ENCODE data around the gene TOB2. TPM values are rescaled to one million over a fixed set of nuclear protein-coding genes. Genes with fewer than 3 reads are reported as not detected.

Gene TOB2, protein sequence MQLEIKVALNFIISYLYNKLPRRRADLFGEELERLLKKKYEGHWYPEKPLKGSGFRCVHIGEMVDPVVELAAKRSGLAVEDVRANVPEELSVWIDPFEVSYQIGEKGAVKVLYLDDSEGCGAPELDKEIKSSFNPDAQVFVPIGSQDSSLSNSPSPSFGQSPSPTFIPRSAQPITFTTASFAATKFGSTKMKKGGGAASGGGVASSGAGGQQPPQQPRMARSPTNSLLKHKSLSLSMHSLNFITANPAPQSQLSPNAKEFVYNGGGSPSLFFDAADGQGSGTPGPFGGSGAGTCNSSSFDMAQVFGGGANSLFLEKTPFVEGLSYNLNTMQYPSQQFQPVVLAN
- total RNA-seq (10 to 100 TPM; 30.8 to 44.0 TPM), total RNA-seq (47.7 to 154 reads per million in 2 donors)

DNA sequence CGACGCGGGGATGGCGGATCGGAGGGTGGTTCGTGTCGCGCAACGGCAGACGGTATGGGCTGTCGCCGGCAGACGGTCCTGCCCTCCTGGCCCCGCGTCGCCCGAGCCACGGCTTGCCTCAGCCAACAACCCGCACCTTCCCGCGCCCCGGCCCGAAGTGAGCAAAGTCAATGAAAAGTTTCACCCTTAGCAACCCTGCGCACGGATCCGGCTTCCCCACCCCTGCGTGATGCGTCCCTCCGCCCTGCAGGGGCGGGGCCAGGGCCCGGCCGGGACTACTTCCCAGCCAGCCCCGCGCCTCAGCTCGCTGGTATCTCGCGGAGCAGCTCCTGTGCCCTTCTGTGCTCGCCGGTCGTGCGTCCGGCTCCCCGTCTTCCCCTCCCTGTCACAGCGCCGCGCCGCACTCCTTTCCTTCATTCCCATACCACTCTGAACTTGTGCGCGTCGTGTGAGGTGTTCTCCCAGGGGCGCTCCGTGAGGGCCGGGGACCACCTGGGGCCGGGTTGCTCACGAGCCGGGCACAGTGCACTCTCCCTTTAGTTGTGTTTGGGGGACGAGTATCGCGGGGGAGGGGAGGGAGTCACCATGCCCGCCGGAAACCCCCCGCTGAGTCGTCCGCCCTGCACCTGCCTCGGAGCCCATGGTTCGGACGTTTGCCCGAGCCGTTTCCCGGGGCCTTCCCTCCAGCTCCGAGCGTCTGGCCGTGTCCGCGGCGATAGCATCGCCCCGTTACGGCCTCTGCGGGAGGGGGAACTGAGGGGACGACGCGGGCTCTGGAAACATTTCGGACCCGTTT is at the start of gene TOB2:
Gene TOB2, minus strand, starts transcription at position 163 of the 796 bp plus-strand sequence. CDS start 9,456 bp downstream, outside the sequence.
- H3K4me1 Mint-ChIP-seq: peaks cover 34% of the 10 kb centered on the region
- no peaks in the 10 kb centered on the region for H3K27me3 Mint-ChIP-seq
- ATAC-seq (peak; percentile 63), DNase-seq (peak; percentile 89 to 94 (median 92))
- H3K36me3 Mint-ChIP-seq (ENCODE audit: low read depth): peaks cover 2% of the 10 kb centered on the region
- H3K4me3 Mint-ChIP-seq: peak within 1 kb of the TSS; percentile 97
- H3K9me3 ChIP-seq (ENCODE audit: control insufficient read depth, low read length, poor library complexity, severe bottlenecking): no peaks in the 10 kb centered on the region
- H3K27ac Mint-ChIP-seq: peak within 1 kb of the TSS; percentile 93

DNA sequence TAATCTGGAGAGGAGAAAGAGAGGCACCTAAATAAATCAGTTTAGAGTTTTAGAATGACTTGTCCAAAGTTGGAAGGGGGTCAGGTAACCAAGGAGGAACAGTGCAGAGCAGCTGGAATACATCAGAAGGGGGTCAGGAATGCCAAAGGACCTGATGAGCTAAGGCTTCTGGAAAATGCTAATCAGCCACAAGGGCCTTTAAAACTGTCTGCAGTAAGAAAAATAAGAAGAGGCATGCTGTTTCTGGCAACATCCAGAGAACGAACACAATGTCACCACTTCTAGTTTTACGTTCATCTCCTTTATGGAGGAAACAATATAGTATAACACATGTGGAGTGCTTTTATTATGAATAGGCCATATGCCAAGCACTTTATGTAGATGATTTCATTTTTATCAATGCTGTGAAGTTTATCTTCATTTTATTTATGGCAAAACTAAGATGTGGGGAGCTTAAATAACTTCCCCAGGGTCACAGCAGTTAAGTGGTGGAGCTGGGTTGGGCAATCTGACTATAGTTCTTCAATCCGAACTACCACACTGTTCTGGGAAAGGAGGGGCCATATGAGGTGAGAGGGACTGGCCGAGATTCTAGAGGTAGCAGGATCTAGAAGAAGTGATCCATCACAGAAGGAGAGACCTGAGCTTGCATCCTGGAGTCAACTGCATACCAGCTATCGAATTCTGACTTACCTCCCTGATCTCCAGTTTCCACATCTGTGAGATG is 44.9 kb upstream of the TOB2 start:
- no peak overlapping the region for H3K4me3 Mint-ChIP-seq
- peaks cover 23% of the 10 kb centered on the region for H3K4me1 Mint-ChIP-seq
- H3K27me3 Mint-ChIP-seq: no peaks in the 10 kb centered on the region
- DNase-seq (no peak), ATAC-seq (no peak)
- no peak overlapping the region for H3K27ac Mint-ChIP-seq
- H3K36me3 Mint-ChIP-seq (ENCODE audit: low read depth): peaks cover 2% of the 10 kb centered on the region
- no peaks in the 10 kb centered on the region for H3K9me3 ChIP-seq (ENCODE audit: control insufficient read depth, low read length, poor library complexity, severe bottlenecking)

DNA sequence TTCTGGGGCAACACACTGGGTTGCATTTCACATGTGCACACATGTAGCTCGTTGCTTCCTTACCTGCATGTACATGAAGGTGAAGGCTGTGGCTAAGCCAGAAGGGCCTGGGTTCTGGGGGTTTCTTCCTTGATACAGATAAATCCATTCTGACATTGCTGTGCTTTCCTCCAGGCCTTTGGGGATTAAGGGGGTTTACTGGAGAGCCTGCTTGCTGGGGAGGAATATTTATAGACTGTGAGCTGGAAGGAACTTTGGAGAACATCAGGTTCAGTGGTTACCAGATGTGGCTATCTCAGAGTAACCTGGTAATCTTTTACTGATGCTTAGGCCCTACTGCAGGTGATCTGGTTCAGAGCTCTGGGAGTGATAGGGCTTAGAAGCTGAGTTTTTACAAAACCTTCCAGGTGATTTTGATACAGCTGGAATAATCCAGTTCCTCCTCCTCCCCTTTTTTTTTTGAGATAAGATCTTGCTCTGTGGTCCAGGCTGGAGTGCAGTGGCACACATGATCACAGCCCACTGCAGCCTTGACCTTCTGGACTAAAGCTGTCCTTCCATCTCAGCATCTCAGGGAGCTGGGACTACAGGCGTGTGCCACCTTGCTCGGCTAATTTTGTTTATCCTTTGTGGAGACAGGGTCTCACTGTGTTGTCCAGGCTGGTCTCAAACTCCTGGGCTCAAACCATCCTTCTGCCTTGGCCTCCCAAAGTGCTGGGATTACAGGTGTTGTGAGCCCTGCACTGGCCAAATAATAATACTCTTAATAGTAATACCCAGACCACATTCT is 42.2 kb upstream of the TOB2 start:
- H3K9me3 ChIP-seq (ENCODE audit: control insufficient read depth, low read length, poor library complexity, severe bottlenecking): no peaks in the 10 kb centered on the region

DNA sequence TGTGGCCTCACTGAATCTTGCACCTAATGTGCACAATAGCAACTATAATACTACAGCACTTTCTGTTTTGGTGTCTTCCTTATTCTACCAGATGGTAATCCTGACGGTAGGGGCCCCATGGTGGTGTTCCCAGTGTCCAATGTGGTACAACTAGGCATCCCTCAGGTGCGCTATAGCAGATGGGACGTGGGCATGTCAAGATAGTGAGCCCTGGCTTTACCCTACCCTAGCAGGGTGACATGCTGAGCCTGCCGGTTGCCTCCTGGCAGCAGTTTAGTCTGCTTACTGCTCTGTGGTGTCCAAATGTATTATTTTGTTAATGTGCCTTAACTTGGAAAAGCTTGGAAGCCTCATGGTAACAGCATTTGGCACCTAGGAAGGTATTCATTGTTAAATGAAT is 41.5 kb upstream of the TOB2 start:
- H3K36me3 Mint-ChIP-seq (ENCODE audit: low read depth): peaks cover 2% of the 10 kb centered on the region
- H3K27me3 Mint-ChIP-seq: no peaks in the 10 kb centered on the region
- ATAC-seq: no peak
- peak overlapping the region; percentile 62 for H3K27ac Mint-ChIP-seq
- peaks cover 34% of the 10 kb centered on the region for H3K4me1 Mint-ChIP-seq
- no peak for DNase-seq
- H3K9me3 ChIP-seq (ENCODE audit: control insufficient read depth, low read length, poor library complexity, severe bottlenecking): no peaks in the 10 kb centered on the region
- no peak overlapping the region for H3K4me3 Mint-ChIP-seq

More for the DNA sequence above, 42.2 kb upstream of the TOB2 start:
- no peak overlapping the region for H3K4me3 Mint-ChIP-seq
- peaks cover 2% of the 10 kb centered on the region for H3K36me3 Mint-ChIP-seq (ENCODE audit: low read depth)
- H3K27ac Mint-ChIP-seq: peak overlapping the region; percentile 62
- ATAC-seq: no peak
- peaks cover 32% of the 10 kb centered on the region for H3K4me1 Mint-ChIP-seq
- no peak for DNase-seq
- H3K27me3 Mint-ChIP-seq: no peaks in the 10 kb centered on the region

DNA sequence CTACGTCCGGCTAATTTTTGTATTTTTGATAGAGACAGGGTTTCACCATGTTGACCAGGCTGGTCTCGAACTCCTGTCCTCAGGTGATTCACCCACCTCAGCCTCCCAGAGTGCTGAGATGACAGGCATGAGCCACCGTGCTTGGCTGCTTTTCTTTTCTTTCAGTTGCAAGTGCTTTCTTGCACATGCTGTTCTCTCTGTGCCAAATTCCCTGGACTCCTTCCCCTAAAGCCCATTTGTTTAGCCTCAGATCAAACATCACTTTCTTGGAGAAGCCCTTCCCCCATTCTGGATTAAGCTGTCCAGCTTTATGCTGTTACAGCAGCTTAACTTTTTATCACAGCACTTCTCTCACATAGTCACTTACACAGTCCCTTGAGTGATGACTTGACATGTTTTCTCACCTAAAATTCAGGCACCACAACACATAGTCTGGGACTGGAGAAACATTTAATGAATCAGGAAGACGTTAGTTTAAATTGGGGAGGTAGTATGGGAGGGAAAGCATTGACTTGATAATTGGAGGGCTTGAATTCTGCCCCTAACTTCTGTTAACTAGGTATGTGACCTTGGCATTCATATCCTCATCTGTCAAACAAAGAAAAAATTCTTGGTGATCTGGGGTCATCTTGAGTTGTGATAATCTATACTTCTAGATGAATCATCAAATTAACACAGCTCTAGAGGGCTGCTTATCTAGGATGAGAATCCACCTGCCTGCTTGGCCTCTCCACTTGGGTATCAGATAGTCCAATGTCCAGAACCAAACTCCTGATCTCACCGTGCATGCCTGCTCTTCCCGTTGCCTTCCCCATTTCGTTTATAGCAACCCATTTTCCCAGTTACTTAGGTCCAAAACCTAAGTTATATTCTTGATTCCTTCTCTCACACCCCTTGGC is 40.7 kb upstream of the TOB2 start:
- Mint-ChIP-seq H3K4me3 (peak overlapping the region; percentile 51), H3K36me3 (ENCODE audit: low read depth) (peaks cover 2% of the 10 kb centered on the region), H3K27me3 (no peaks in the 10 kb centered on the region), H3K4me1 (peaks cover 41% of the 10 kb centered on the region), H3K27ac (peak overlapping the region; percentile 62)
- DNase-seq: no peak
- ATAC-seq: no peak
- no peaks in the 10 kb centered on the region for H3K9me3 ChIP-seq (ENCODE audit: control insufficient read depth, low read length, poor library complexity, severe bottlenecking)

DNA sequence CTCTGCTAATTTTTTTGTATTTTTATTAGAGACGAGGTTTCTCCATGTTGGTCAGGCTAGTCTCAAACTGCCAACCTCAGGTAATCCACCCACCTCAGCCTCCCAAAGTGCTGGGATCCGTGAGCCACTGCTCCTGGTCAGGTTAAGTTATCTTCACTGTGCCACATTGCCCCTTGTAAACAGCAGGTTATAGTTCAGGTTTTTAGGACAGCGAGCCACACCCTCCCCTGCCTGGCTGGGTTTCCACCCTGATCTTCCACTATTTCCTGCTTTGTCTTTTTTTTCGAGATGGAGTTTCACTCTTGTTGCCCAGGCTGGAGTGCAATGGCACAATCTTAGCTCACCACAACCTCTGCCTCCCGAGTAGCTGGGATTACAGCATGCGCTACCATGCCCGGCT is 38.4 kb upstream of the TOB2 start:
- no peaks in the 10 kb centered on the region for H3K9me3 ChIP-seq (ENCODE audit: control insufficient read depth, low read length, poor library complexity, severe bottlenecking)
- no peak for DNase-seq
- Mint-ChIP-seq H3K4me3 (no peak overlapping the region), H3K4me1 (peaks cover 38% of the 10 kb centered on the region), H3K36me3 (ENCODE audit: low read depth) (peaks cover 2% of the 10 kb centered on the region), H3K27me3 (no peaks in the 10 kb centered on the region), H3K27ac (peak overlapping the region; percentile 82)
- ATAC-seq: no peak

DNA sequence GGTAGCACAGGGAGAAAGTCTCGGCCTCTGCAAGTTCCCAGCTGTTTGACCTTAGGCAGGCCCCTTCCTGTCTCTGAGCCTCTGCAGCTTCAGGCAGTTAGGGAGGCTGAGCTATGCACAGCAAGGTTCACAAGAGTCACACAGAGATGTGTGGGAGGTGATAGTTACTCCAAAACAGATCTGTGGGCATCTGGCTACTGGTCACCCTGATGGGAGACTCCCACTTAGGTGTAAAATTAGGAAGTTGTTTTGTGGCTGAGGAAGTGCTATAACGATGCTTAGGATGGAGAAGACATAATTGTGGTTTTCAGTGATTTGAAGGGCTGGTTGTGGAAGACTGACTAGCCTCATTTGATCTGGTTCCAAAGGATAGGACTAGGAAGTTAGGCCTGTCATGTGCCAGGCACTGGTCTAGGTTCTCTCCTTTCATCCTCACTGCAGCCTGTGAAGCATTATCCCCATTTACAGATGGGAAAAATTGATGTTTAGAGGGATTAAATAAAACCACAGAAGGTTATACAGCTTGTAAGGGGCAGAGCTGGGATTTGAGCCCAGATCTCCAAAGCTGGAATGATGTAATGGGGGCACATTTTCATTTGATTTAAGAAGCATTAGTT is 35.8 kb upstream of the TOB2 start:
- peaks cover 31% of the 10 kb centered on the region for H3K4me1 Mint-ChIP-seq
- no peak overlapping the region for H3K27ac Mint-ChIP-seq
- ATAC-seq: no peak
- DNase-seq: no peak
- no peaks in the 10 kb centered on the region for H3K36me3 Mint-ChIP-seq (ENCODE audit: low read depth)
- no peaks in the 10 kb centered on the region for H3K9me3 ChIP-seq (ENCODE audit: control insufficient read depth, low read length, poor library complexity, severe bottlenecking)
- H3K4me3 Mint-ChIP-seq: peak overlapping the region; percentile 12
- H3K27me3 Mint-ChIP-seq: no peaks in the 10 kb centered on the region

DNA sequence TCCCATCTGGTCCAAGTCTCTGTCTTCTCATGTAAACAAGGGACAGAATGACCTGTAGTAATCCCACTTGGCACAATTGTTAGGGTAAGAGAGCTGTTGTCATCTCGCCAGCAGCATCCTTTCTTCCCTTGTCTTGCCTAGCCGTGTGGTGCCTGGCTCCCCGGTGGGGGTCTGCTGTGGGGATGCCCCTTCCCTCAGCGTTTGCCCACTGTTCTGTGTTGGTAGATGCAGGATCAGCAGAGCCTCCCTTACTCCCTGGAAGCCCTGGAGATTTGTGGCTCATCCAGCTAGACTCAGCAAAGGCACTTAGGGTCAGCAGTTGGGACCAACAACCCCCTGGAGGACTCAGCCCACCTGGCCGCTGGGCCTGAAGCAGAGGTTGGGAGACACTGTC is 35.3 kb upstream of the TOB2 start:
- no peaks in the 10 kb centered on the region for H3K27me3 Mint-ChIP-seq
- DNase-seq: no peak
- no peaks in the 10 kb centered on the region for H3K36me3 Mint-ChIP-seq (ENCODE audit: low read depth)
- H3K4me3 Mint-ChIP-seq: no peak overlapping the region
- no peak for ATAC-seq
- H3K9me3 ChIP-seq (ENCODE audit: control insufficient read depth, low read length, poor library complexity, severe bottlenecking): no peaks in the 10 kb centered on the region
- H3K4me1 Mint-ChIP-seq: peaks cover 27% of the 10 kb centered on the region
- H3K27ac Mint-ChIP-seq: no peak overlapping the region

DNA sequence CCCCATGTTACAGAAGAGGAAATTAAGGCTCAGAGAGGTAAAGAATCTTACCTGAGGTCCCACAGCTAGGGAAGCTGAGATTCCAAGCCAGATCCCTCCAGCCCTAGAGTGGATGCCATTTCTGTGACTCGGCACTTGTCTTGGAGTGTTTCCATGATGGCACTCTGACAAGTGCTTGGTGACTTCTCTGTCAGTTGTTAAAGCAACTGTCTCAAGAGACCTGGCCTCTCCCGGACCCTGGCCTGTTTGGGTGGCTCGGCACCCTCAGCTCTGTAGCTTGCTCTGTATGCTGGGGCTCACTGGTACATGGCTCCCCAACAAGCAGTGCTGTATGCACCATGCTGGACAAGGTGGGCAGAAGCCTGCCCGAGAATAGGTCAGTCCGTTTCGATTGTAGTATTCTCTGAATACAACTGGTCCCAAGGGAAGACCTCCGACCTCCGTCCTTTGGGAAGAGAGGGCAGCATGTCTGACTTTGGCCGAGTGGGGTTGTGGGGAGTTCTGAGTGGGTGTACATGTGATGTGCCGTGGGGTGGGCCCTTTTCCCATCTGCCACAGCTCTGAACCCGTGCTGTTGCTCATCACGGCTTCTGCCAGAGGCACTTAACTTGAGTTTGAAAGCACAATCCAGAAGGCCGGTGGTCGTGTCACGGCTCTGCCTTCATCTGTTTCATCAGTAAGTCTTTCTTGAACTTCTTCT is 34.7 kb upstream of the TOB2 start:
- Mint-ChIP-seq H3K4me1 (peaks cover 24% of the 10 kb centered on the region), H3K27ac (no peak overlapping the region), H3K4me3 (no peak overlapping the region), H3K36me3 (ENCODE audit: low read depth) (no peaks in the 10 kb centered on the region), H3K27me3 (no peaks in the 10 kb centered on the region)
- no peak for ATAC-seq
- no peaks in the 10 kb centered on the region for H3K9me3 ChIP-seq (ENCODE audit: control insufficient read depth, low read length, poor library complexity, severe bottlenecking)
- no peak for DNase-seq

DNA sequence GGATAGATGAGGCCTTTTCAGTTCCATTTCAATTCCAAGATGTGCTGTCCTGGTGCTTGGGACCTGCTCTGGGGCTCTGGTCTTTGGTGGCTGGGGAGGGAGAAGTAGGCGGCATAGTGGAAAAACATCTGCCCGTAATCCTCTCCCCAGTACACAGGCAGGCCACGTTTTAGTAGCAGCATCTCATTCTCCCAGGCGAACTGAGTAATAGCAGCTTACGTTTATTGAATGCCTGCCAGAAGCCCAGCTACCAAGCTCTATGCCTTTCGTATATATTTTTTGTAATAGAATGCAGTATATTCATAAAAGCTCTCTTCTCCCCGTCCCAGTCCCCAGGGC is 33.8 kb upstream of the TOB2 start:
- Mint-ChIP-seq H3K27ac (peak overlapping the region; percentile 37), H3K4me3 (no peak overlapping the region), H3K27me3 (no peaks in the 10 kb centered on the region), H3K4me1 (peaks cover 20% of the 10 kb centered on the region), H3K36me3 (ENCODE audit: low read depth) (no peaks in the 10 kb centered on the region)
- DNase-seq: no peak
- no peak for ATAC-seq
- H3K9me3 ChIP-seq (ENCODE audit: control insufficient read depth, low read length, poor library complexity, severe bottlenecking): no peaks in the 10 kb centered on the region

DNA sequence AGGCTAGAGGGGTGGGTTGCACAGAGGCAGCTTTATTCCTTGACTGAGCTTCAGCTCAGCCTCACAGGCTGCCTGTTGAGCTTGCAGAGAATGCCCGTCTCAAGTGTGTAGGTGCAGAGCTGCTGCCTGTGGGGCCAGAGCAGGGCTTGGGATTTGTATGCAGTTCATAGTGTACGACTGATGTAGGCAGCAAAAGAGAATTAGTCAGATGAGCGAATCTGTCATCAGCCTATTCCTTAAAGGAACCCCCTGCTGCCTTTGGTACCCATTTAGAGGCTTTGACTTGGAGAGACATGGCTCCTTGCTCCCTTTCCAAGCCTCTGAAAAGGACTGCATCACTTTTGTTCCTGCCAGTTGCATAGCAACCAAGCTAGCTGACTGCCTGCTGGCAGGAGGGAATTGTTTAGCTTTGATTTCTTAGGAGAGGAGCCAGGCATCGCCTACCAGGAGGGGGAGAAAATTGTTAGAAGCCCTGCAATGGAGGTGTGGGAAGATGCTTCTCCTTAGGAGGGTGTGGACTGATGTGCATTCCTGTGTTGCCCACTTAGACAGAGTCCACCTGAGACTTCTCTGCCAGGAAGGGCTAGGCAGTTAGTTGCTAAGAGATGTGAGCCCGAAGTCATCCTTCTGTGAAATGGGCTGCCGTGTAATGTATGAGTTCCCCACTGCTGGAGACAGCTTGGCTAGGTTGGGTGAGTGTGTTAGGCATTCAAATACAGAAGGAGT is 33.2 kb upstream of the TOB2 start:
- peaks cover 17% of the 10 kb centered on the region for H3K4me1 Mint-ChIP-seq
- H3K27ac Mint-ChIP-seq: peak overlapping the region; percentile 37
- no peak overlapping the region for H3K4me3 Mint-ChIP-seq
- no peak for ATAC-seq
- DNase-seq: no peak
- no peaks in the 10 kb centered on the region for H3K27me3 Mint-ChIP-seq
- H3K36me3 Mint-ChIP-seq (ENCODE audit: low read depth): no peaks in the 10 kb centered on the region
- no peaks in the 10 kb centered on the region for H3K9me3 ChIP-seq (ENCODE audit: control insufficient read depth, low read length, poor library complexity, severe bottlenecking)

Measured in T-helper 17 cell (primary cell).